Midbrain (tissue), 1 donor: Measurements from ENCODE around the gene ABITRAM.
"Not testable (repeated sequence)": the region's sequence is repeated elsewhere in the genome, so short reads cannot be mapped to it uniquely, and the experiment has no call there.

Experiments
- DNase-seq: peaks from one replicate; lab custom pipeline; 2025; lab: John Stamatoyannopoulos, UW

Gene ABITRAM

DNA sequence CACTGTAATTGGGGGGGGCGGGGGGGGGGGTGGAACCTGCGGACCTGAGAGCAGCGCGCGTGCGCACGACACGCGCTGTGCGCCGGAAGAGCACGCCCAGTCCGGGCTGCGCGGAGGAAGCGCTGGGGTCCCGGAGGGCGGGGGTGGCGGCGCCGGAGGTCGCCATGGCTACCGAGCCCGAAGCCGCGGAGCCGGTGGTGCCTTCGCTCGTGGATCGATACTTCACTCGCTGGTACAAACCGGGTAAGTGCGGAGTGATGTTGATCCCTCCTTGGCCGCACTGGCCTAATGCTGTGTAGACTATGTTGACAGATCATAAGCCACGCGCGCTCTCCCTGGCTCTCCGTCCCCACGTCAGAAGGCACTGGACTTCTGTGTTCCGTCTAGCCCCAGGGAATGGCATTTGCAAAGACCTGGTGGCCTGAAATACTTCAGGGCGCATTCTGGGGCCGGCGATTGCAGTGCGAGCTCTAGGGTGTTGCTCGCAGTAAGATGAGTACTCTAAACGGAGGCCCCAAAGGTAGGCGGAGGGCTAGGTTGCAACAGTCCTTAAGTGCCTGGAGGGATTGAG lies at the start of gene ABITRAM:
TSS of gene ABITRAM (plus strand) at position 78 of the 571 bp plus-strand sequence. CDS start at position 165, 87 bp downstream.
- DNase-seq: peak; percentile 93

DNA sequence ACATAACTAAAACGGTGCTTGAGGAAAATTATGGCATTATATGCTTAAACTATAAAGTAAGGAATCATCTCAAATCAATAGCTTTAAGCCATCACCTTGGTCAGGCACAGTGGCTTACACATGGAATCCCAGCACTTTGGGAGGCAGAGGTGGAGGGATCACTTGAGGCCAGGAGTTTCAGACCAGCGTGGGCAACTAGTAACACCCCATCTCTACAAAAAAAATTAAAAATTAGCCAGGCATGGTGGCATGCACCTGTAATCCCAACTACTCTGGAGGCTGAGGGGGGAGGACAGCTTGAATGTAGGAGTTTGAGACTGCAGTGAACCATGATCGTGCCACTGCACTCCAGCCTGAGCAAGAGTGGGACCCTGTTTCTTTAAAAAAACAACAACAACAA lies 49.5 kb upstream of the ABITRAM start:
- DNase-seq: no peak

GRCh38 chr9:108885643-108886348 lies 48.4 kb upstream of the ABITRAM start:
- DNase-seq: no peak

- not testable (repeated sequence) for DNase-seq
Observed at GRCh38 chr9:108886594-108887271, 47.5 kb upstream of the ABITRAM start.

DNA sequence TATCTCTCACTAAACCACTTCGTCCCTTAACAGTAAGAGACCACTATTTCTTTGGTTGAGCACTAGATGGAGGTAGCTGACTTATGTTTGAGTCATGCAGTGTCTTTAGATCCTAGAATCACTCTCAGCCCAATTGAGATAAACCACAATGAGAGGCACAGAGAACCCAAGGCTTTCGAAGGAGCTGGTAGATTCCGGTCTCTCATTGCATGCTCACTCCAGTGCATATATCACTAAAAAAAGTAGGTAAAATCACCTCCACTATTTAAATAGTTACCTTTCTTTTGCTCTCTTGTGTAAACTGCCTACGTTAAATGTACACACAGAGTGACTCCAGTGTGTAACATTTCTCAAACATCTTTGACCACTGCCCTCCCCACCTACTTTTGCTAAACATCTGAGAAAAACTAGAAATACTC lies 44.5 kb upstream of the ABITRAM start:
- DNase-seq: no peak

DNA sequence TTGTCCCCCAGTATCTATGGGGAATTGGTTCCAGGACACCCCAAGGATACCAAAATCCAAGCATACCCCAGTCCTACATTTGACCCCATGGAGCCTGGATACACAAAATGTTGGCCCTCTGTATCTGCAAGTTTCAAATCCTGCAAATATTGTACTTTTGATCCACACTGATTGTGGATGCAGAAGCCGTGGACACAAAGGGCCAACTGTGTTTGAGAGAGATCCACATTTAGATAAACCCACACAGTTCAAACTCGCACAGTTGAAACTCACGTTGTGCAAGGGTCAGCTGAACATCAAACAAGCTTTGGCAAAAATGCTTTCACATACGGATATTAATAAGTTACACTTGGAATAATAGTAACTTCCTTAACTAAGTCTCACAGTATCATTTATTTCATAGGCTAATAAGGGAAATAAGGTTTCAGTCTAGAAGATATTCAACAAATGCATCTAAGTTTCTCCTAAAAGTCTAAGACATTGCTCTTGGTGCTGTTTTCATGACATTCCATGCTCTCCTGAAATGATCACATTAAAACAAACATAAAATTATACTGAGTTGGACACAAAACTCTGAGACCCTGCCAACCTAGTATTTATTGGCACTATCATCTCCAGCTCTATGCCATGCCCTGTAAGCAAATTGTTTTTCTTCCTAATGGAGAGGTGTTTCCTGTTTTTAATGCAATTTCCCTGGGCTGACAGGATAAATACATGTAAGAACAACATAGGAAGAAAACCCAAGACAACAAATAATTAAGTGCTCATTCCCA lies 39.8 kb upstream of the ABITRAM start:
- no peak for DNase-seq

DNA sequence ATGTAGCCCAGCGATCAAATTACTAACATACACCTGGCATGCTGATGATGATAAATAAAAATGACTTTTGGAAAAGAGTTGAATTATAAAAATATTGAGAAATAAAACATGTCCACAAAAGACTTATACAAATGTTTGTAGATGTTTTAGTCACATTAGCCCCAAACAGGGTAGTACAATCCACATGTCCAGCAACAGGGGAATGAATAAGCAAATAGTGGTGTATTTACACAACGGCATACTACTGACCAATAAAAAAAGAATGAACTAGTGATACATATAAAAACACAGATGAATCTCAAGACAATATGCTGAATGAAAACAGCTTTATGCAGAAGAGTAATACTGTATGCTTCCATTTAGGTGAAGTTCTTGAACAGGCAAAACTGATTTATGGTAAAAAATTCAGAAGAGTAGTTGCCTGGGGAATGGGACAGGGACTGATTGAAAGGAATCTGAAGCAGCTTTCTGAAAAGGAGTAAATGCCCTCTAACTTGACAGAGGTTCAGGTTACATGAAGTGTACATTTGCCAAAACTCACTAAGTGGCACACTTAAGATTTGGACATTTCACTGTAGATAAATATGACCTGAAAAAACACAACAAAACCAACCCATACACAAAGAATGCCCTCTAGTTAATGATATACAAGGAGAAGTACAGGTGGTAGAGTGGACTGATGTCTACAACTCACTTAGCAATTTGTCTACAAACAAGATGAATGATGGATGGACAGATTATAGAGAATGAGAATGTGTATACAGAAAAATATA lies 36.7 kb upstream of the ABITRAM start:
- DNase-seq: no peak

GRCh38 chr9:108899023-108899695 lies 35.0 kb upstream of the ABITRAM start:
- DNase-seq: not testable (repeated sequence)

- DNase-seq: no peak
Observed at GRCh38 chr9:108900176-108900575, 34.0 kb upstream of the ABITRAM start.

GRCh38 chr9:108903420-108904103 lies 30.6 kb upstream of the ABITRAM start:
- DNase-seq: no peak

GRCh38 chr9:108904161-108904560 lies 30.0 kb upstream of the ABITRAM start:
- no peak for DNase-seq

DNA sequence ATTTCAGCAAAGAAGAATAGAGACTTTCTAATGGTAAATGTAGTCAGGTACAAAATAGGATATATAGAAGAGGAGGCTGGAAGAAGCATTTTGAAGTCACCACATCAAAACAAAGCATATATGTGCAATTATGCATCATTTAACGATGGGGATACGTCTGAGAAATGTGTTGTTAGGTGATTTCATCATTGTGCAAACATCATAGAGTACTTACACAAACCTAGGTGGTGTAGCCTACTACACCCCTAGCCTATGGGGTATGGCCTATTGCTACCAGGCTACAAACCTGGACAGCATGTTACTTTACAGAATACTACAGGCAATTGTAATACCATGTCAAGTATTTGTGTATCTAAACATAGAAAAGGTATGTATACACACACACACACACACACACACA lies 28.7 kb upstream of the ABITRAM start:
- DNase-seq: no peak

GRCh38 chr9:108910402-108910801 lies 23.8 kb upstream of the ABITRAM start:
- DNase-seq: no peak

- DNase-seq: no peak
Observed at GRCh38 chr9:108910914-108911313, 23.3 kb upstream of the ABITRAM start.

DNA sequence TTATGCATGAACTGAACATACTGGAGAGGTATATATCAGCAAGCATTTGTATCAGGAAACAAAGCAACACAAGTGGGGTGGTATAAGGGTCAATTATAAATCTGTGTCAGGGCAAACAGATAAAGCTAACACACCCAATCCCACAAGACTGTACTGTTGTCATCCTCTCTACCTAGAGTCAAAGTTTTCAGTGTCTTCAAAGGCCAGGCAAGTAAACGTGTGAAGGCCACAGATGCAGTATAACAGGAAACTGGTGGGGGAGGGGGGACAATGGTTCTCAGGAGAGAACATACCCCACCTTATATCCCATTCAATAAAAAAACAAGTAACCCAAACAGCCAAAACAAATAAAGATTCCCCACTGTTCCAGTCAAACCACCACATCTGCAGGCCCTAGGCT lies 22.4 kb upstream of the ABITRAM start:
- DNase-seq: no peak

DNA sequence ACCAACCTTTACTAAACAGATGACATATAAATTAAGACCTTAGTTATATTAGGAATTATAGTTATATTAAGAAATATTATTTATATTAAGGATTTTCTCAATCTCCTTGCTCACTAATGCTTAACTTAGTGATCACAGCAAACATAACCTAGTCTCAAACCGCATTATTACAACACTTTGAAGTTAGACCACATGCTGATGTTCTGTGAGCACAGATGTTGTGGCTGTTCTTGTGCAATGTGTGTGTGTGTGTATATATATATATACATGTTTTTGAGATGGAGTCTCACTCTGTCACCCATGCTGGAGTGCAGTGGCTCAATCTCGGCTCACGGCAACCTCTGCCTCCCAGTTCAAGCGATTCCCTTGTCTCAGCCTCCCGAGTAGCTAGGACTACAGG lies 20.8 kb upstream of the ABITRAM start:
- DNase-seq: no peak

DNA sequence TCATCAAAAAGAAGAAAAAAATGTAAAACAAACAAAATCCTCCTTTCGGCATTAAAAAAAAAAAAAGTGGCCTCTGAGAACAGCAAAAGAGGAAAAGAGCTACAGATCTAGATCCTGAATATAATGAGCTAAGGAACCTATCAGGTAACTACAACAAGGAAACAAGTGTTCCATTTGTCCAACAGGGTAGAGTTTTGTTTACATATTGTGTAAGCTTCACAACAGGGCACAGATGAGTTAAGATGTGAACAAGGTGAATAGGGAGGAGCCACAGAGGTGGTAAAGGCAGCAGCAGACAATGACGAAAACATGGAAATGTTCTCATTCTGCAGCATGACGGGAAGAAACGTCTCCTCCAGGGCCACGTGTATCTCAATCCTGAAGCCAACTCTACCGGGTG lies 14.7 kb upstream of the ABITRAM start:
- DNase-seq: no peak

GRCh38 chr9:108920401-108920800 lies 13.8 kb upstream of the ABITRAM start:
- DNase-seq: not testable (repeated sequence)

DNA sequence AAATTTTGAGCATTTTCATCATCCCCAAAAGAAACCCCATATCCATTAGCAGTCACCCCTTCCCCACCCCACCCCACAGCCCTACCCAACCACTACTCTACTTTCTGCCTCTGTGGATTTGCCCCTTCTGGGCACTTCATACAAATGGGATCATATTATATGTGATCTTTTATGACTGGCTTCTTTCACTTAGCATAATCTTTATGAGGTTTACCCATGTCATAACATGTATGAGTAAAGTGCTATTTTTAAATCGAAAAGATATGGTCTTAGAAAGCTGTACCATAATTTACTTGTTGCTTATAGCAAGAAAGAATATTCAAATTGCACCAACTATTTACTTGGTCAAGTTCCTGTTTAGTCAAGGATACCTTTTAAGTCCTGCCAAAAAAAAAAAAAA lies 13.0 kb upstream of the ABITRAM start:
- no peak for DNase-seq

DNA sequence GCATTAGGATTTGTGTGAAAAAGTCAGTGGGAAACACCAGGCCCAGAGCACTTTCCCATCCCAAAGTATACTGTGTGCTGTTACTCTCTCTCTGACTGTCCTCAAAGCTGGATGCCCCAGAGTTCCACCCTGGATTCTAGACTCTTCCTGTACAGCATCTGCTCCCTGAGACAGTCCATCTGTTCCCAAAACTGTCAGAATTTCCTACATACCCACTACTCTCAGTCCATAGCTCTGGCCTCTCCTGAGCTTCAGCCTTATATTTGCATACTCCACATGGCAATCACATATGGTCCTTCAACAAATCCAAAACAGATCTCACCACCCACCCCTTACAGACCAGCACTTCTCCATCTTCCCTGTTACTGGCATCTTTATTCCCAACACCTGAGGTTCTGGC lies 9.7 kb upstream of the ABITRAM start:
- no peak for DNase-seq

- DNase-seq: no peak
Observed at GRCh38 chr9:108928386-108928785, 5.8 kb upstream of the ABITRAM start.
